Prostate gland (tissue), 2 donors: ENCODE results near the gene ST7L.

Experiments used
- CTCF ChIP-seq, 4 experiments: fragments of 200-600 bp in 2 of 4; fragments of 450-650 bp in 2 of 4; sonication (generic) in 2 of 4; IDR thresholded peaks; 1 replicate in 3 of 4; 2 replicates in 1 of 4; pipeline ENCODE4 v1.5.1; 2016 to 2019; ENCODE audit warnings: antibody characterized with exemption in 4 of 4, mild to moderate bottlenecking in 2 of 4, moderate library complexity in 2 of 4
- POLR2A ChIP-seq: fragments of 450-650 bp; IDR thresholded peaks from one replicate; pipeline ENCODE4 v1.6.1; 2016; ENCODE audit warnings: antibody characterized with exemption, mild to moderate bottlenecking
- POLR2AphosphoS5 ChIP-seq: sonication (generic); formaldehyde crosslinking; IDR thresholded peaks from one replicate; pipeline ENCODE4 v1.6.1; 2017; ENCODE audit warnings: antibody characterized with exemption

GRCh38 chr1:112507336-112507735 is 111.6 kb downstream of the ST7L start:
- TF ChIP-seq CTCF (IDR thresholded peaks at IDR 0.05) (no peak), POLR2A (no peak), POLR2AphosphoS5 (no peak)
